ENCODE measurements around the gene ESAM.
A peak's percentile ranks its signal among the peaks of the same experiment; 100 is the strongest.

GRCh38 chr11:124752471-124753102 is 9.5 kb downstream of the ESAM start:
- TF ChIP-seq POLR2AphosphoS5 (IDR thresholded peaks at IDR 0.05; ENCODE audit: low read depth) (no peak), EZH2 (IDR thresholded peaks at IDR 0.05; ENCODE audit: low read depth, unreplicated experiment) (peak; percentile 76)

Data from GM23338 (cell line).